HG03521 (cell line): ENCODE data around the gene SERPINC1.
A peak's percentile ranks its signal among the peaks of the same experiment; 100 is the strongest.
"Not testable (repeated sequence)": the region's sequence is repeated elsewhere in the genome, so short reads cannot be mapped to it uniquely, and the experiment has no call there.

ENCODE experiments used
- ATAC-seq: cut with Tn5 transposase; IDR thresholded peaks from one replicate; pipeline ENCODE4 v1.9.1; 2021; ENCODE audit warnings: mild to moderate bottlenecking, moderate library complexity; ENCODE audit not compliant: unreplicated experiment

SERPINC1 gene

GRCh38 chr1:173893611-173894010, 23.5 kb downstream of the SERPINC1 start:
- ATAC-seq: no peak

GRCh38 chr1:173889885-173890284, 27.2 kb downstream of the SERPINC1 start:
- no peak for ATAC-seq

GRCh38 chr1:173888749-173889148, 28.4 kb downstream of the SERPINC1 start:
- ATAC-seq: no peak

GRCh38 chr1:173887627-173888026, 29.5 kb downstream of the SERPINC1 start:
- no peak for ATAC-seq

- no peak for ATAC-seq
Measured at GRCh38 chr1:173886746-173887611, 30.1 kb downstream of the SERPINC1 start.

- ATAC-seq: no peak
Measured at GRCh38 chr1:173884701-173885100, 32.4 kb downstream of the SERPINC1 start.

- ATAC-seq: not testable (repeated sequence)
Measured at GRCh38 chr1:173881117-173881516, 36.0 kb downstream of the SERPINC1 start.

- ATAC-seq: no peak
Measured at GRCh38 chr1:173878251-173878650, 38.9 kb downstream of the SERPINC1 start.

- ATAC-seq: no peak
Measured at GRCh38 chr1:173876732-173877131, 40.4 kb downstream of the SERPINC1 start.

- ATAC-seq: no peak
Measured at GRCh38 chr1:173871500-173871899, 45.6 kb downstream of the SERPINC1 start.

GRCh38 chr1:173871091-173871490, 46.0 kb downstream of the SERPINC1 start:
- no peak for ATAC-seq

GRCh38 chr1:173870252-173871075, 46.7 kb downstream of the SERPINC1 start:
- ATAC-seq: peak; percentile 19

- ATAC-seq: no peak
Measured at GRCh38 chr1:173869021-173869359, 48.1 kb downstream of the SERPINC1 start.

GRCh38 chr1:173868266-173869020, 48.7 kb downstream of the SERPINC1 start, which contains the start of gene ZBTB37:
Gene ZBTB37 (plus strand): TSS chr1:173868380. CDS start chr1:173870226, 1,846 bp downstream.
- peak; percentile 45 for ATAC-seq

GRCh38 chr1:173867753-173868265, 49.3 kb downstream of the SERPINC1 start, which contains the start of gene GAS5:
Gene GAS5 (minus strand): TSS chr1:173867989.
- peak; percentile 69 for ATAC-seq

GRCh38 chr1:173867141-173867752, 49.9 kb downstream of the SERPINC1 start:
- no peak for ATAC-seq

GRCh38 chr1:173866413-173867115, 50.6 kb downstream of the SERPINC1 start:
- no peak for ATAC-seq

- no peak for ATAC-seq
Measured at GRCh38 chr1:173865468-173866164, 51.5 kb downstream of the SERPINC1 start.
